ENCODE data around the gene CSNK1G3.
A peak's percentile ranks its signal among the peaks of the same experiment; 100 is the strongest.

CSNK1G3 gene

GRCh38 chr5:123528878-123529277 is 16.9 kb downstream of the CSNK1G3 start:
- H3K9me3 ChIP-seq (ENCODE audit: control insufficient read depth in 5 of 5, low read length in 5 of 5) = no peaks in the 10 kb centered on the region
- H3K36me3 ChIP-seq (ENCODE audit: control insufficient read depth in 5 of 5, insufficient read depth in 5 of 5, low read length in 5 of 5) = no peaks in the 10 kb centered on the region
- H3K9ac ChIP-seq (ENCODE audit: low read length in 5 of 5) = no peak overlapping the region
- no peaks in the 10 kb centered on the region for H3K27me3 ChIP-seq (ENCODE audit: control insufficient read depth in 5 of 5, insufficient read depth in 4 of 5, low read length in 5 of 5)
- H3K4me3 ChIP-seq (ENCODE audit: low read depth in 1 of 5, low read length in 5 of 5) = no peak overlapping the region
- peaks cover 0 to 16% (median 13%) of the 10 kb centered on the region in 5 donors for H3K4me1 ChIP-seq (ENCODE audit: control insufficient read depth in 5 of 5, insufficient read depth in 5 of 5, low read length in 5 of 5)
- H3K27ac ChIP-seq (ENCODE audit: low read depth, low read length) = no peak overlapping the region

GRCh38 chr5:123530728-123531127 is 18.8 kb downstream of the CSNK1G3 start:
- H3K27ac ChIP-seq (ENCODE audit: low read depth, low read length) = no peak overlapping the region
- peaks cover 0 to 6% (median 2%) of the 10 kb centered on the region in 5 donors for H3K4me1 ChIP-seq (ENCODE audit: control insufficient read depth in 5 of 5, insufficient read depth in 5 of 5, low read length in 5 of 5)
- no peak overlapping the region for H3K4me3 ChIP-seq (ENCODE audit: low read depth in 1 of 5, low read length in 5 of 5)
- H3K27me3 ChIP-seq (ENCODE audit: control insufficient read depth in 5 of 5, insufficient read depth in 4 of 5, low read length in 5 of 5) = no peaks in the 10 kb centered on the region
- no peaks in the 10 kb centered on the region for H3K9me3 ChIP-seq (ENCODE audit: control insufficient read depth in 5 of 5, low read length in 5 of 5)
- no peaks in the 10 kb centered on the region for H3K36me3 ChIP-seq (ENCODE audit: control insufficient read depth in 5 of 5, insufficient read depth in 5 of 5, low read length in 5 of 5)
- no peak overlapping the region for H3K9ac ChIP-seq (ENCODE audit: low read length in 5 of 5)

- H3K27me3 ChIP-seq (ENCODE audit: control insufficient read depth in 5 of 5, insufficient read depth in 4 of 5, low read length in 5 of 5) = no peaks in the 10 kb centered on the region
- no peak overlapping the region for H3K27ac ChIP-seq (ENCODE audit: low read depth, low read length)
- H3K4me3 ChIP-seq (ENCODE audit: low read depth in 1 of 5, low read length in 5 of 5) = no peak overlapping the region
- H3K36me3 ChIP-seq (ENCODE audit: control insufficient read depth in 5 of 5, insufficient read depth in 5 of 5, low read length in 5 of 5) = no peaks in the 10 kb centered on the region
- H3K9me3 ChIP-seq (ENCODE audit: control insufficient read depth in 5 of 5, low read length in 5 of 5) = no peaks in the 10 kb centered on the region
- H3K9ac ChIP-seq (ENCODE audit: low read length in 5 of 5) = no peak overlapping the region
- peaks cover 0 to 14% (median 4%) of the 10 kb centered on the region in 5 donors for H3K4me1 ChIP-seq (ENCODE audit: control insufficient read depth in 5 of 5, insufficient read depth in 5 of 5, low read length in 5 of 5)
These were observed 23.7 kb downstream of the CSNK1G3 start for GRCh38 chr5:123535648-123536047.

GRCh38 chr5:123537256-123537655 is 25.3 kb downstream of the CSNK1G3 start:
- H3K9ac ChIP-seq (ENCODE audit: low read length in 5 of 5) = no peak overlapping the region
- no peaks in the 10 kb centered on the region for H3K9me3 ChIP-seq (ENCODE audit: control insufficient read depth in 5 of 5, low read length in 5 of 5)
- no peak overlapping the region for H3K27ac ChIP-seq (ENCODE audit: low read depth, low read length)
- H3K4me3 ChIP-seq (ENCODE audit: low read depth in 1 of 5, low read length in 5 of 5) = no peak overlapping the region
- H3K36me3 ChIP-seq (ENCODE audit: control insufficient read depth in 5 of 5, insufficient read depth in 5 of 5, low read length in 5 of 5) = no peaks in the 10 kb centered on the region
- peaks cover 0 to 12% (median 4%) of the 10 kb centered on the region in 5 donors for H3K4me1 ChIP-seq (ENCODE audit: control insufficient read depth in 5 of 5, insufficient read depth in 5 of 5, low read length in 5 of 5)
- no peaks in the 10 kb centered on the region for H3K27me3 ChIP-seq (ENCODE audit: control insufficient read depth in 5 of 5, insufficient read depth in 4 of 5, low read length in 5 of 5)

- Histone ChIP-seq H3K9ac (ENCODE audit: low read length in 5 of 5) (no peak overlapping the region), H3K4me3 (ENCODE audit: low read depth in 1 of 5, low read length in 5 of 5) (no peak overlapping the region), H3K9me3 (ENCODE audit: control insufficient read depth in 5 of 5, low read length in 5 of 5) (no peaks in the 10 kb centered on the region), H3K4me1 (ENCODE audit: control insufficient read depth in 5 of 5, insufficient read depth in 5 of 5, low read length in 5 of 5) (peaks cover 0 to 12% (median 4%) of the 10 kb centered on the region in 5 donors), H3K27me3 (ENCODE audit: control insufficient read depth in 5 of 5, insufficient read depth in 4 of 5, low read length in 5 of 5) (no peaks in the 10 kb centered on the region), H3K27ac (ENCODE audit: low read depth, low read length) (no peak overlapping the region), H3K36me3 (ENCODE audit: control insufficient read depth in 5 of 5, insufficient read depth in 5 of 5, low read length in 5 of 5) (no peaks in the 10 kb centered on the region)
These were observed 25.9 kb downstream of the CSNK1G3 start for GRCh38 chr5:123537845-123538244.

- no peaks in the 10 kb centered on the region for H3K9me3 ChIP-seq (ENCODE audit: control insufficient read depth in 5 of 5, low read length in 5 of 5)
- H3K9ac ChIP-seq (ENCODE audit: low read length in 5 of 5) = peak overlapping the region in 1 of 5 donors; percentile 25
- H3K27ac ChIP-seq (ENCODE audit: low read depth, low read length) = no peak overlapping the region
- H3K36me3 ChIP-seq (ENCODE audit: control insufficient read depth in 5 of 5, insufficient read depth in 5 of 5, low read length in 5 of 5) = no peaks in the 10 kb centered on the region
- peak overlapping the region in 1 of 5 donors; percentile 22 for H3K4me3 ChIP-seq (ENCODE audit: low read depth in 1 of 5, low read length in 5 of 5)
- no peaks in the 10 kb centered on the region for H3K27me3 ChIP-seq (ENCODE audit: control insufficient read depth in 5 of 5, insufficient read depth in 4 of 5, low read length in 5 of 5)
- H3K4me1 ChIP-seq (ENCODE audit: control insufficient read depth in 5 of 5, insufficient read depth in 5 of 5, low read length in 5 of 5) = peaks cover 0 to 12% (median 8%) of the 10 kb centered on the region in 5 donors
These were observed 26.9 kb downstream of the CSNK1G3 start for GRCh38 chr5:123538670-123539459.

GRCh38 chr5:123540534-123540933 is 28.6 kb downstream of the CSNK1G3 start:
- Histone ChIP-seq H3K27me3 (ENCODE audit: control insufficient read depth in 5 of 5, insufficient read depth in 4 of 5, low read length in 5 of 5) (no peaks in the 10 kb centered on the region), H3K27ac (ENCODE audit: low read depth, low read length) (no peak overlapping the region), H3K4me3 (ENCODE audit: low read depth in 1 of 5, low read length in 5 of 5) (no peak overlapping the region), H3K9ac (ENCODE audit: low read length in 5 of 5) (no peak overlapping the region), H3K4me1 (ENCODE audit: control insufficient read depth in 5 of 5, insufficient read depth in 5 of 5, low read length in 5 of 5) (peaks cover 0 to 12% (median 8%) of the 10 kb centered on the region in 5 donors), H3K9me3 (ENCODE audit: control insufficient read depth in 5 of 5, low read length in 5 of 5) (no peaks in the 10 kb centered on the region), H3K36me3 (ENCODE audit: control insufficient read depth in 5 of 5, insufficient read depth in 5 of 5, low read length in 5 of 5) (no peaks in the 10 kb centered on the region)

GRCh38 chr5:123543438-123543837 is 31.5 kb downstream of the CSNK1G3 start:
- no peaks in the 10 kb centered on the region for H3K9me3 ChIP-seq (ENCODE audit: control insufficient read depth in 5 of 5, low read length in 5 of 5)
- H3K9ac ChIP-seq (ENCODE audit: low read length in 5 of 5) = no peak overlapping the region
- H3K4me3 ChIP-seq (ENCODE audit: low read depth in 1 of 5, low read length in 5 of 5) = no peak overlapping the region
- no peaks in the 10 kb centered on the region for H3K27me3 ChIP-seq (ENCODE audit: control insufficient read depth in 5 of 5, insufficient read depth in 4 of 5, low read length in 5 of 5)
- peaks cover 0 to 11% (median 7%) of the 10 kb centered on the region in 5 donors for H3K4me1 ChIP-seq (ENCODE audit: control insufficient read depth in 5 of 5, insufficient read depth in 5 of 5, low read length in 5 of 5)
- H3K27ac ChIP-seq (ENCODE audit: low read depth, low read length) = no peak overlapping the region
- no peaks in the 10 kb centered on the region for H3K36me3 ChIP-seq (ENCODE audit: control insufficient read depth in 5 of 5, insufficient read depth in 5 of 5, low read length in 5 of 5)

GRCh38 chr5:123545506-123545905 is 33.5 kb downstream of the CSNK1G3 start:
- Histone ChIP-seq H3K9ac (ENCODE audit: low read length in 5 of 5) (no peak overlapping the region), H3K27me3 (ENCODE audit: control insufficient read depth in 5 of 5, insufficient read depth in 4 of 5, low read length in 5 of 5) (no peaks in the 10 kb centered on the region), H3K36me3 (ENCODE audit: control insufficient read depth in 5 of 5, insufficient read depth in 5 of 5, low read length in 5 of 5) (peaks cover 0 to 2% (median 0%) of the 10 kb centered on the region in 5 donors), H3K4me3 (ENCODE audit: low read depth in 1 of 5, low read length in 5 of 5) (no peak overlapping the region), H3K4me1 (ENCODE audit: control insufficient read depth in 5 of 5, insufficient read depth in 5 of 5, low read length in 5 of 5) (peaks cover 0 to 12% (median 5%) of the 10 kb centered on the region in 5 donors), H3K27ac (ENCODE audit: low read depth, low read length) (no peak overlapping the region), H3K9me3 (ENCODE audit: control insufficient read depth in 5 of 5, low read length in 5 of 5) (no peaks in the 10 kb centered on the region)

GRCh38 chr5:123546657-123547056 is 34.7 kb downstream of the CSNK1G3 start:
- Histone ChIP-seq H3K9ac (ENCODE audit: low read length in 5 of 5) (no peak overlapping the region), H3K27ac (ENCODE audit: low read depth, low read length) (no peak overlapping the region), H3K36me3 (ENCODE audit: control insufficient read depth in 5 of 5, insufficient read depth in 5 of 5, low read length in 5 of 5) (peaks cover 0 to 2% (median 0%) of the 10 kb centered on the region in 5 donors), H3K27me3 (ENCODE audit: control insufficient read depth in 5 of 5, insufficient read depth in 4 of 5, low read length in 5 of 5) (no peaks in the 10 kb centered on the region), H3K9me3 (ENCODE audit: control insufficient read depth in 5 of 5, low read length in 5 of 5) (no peaks in the 10 kb centered on the region), H3K4me3 (ENCODE audit: low read depth in 1 of 5, low read length in 5 of 5) (no peak overlapping the region), H3K4me1 (ENCODE audit: control insufficient read depth in 5 of 5, insufficient read depth in 5 of 5, low read length in 5 of 5) (peaks cover 0 to 12% (median 5%) of the 10 kb centered on the region in 5 donors)

Measured in subcutaneous abdominal adipose tissue (tissue), 5 donors.